ENCODE results near the gene VSIG10L.

Gene VSIG10L

DNA sequence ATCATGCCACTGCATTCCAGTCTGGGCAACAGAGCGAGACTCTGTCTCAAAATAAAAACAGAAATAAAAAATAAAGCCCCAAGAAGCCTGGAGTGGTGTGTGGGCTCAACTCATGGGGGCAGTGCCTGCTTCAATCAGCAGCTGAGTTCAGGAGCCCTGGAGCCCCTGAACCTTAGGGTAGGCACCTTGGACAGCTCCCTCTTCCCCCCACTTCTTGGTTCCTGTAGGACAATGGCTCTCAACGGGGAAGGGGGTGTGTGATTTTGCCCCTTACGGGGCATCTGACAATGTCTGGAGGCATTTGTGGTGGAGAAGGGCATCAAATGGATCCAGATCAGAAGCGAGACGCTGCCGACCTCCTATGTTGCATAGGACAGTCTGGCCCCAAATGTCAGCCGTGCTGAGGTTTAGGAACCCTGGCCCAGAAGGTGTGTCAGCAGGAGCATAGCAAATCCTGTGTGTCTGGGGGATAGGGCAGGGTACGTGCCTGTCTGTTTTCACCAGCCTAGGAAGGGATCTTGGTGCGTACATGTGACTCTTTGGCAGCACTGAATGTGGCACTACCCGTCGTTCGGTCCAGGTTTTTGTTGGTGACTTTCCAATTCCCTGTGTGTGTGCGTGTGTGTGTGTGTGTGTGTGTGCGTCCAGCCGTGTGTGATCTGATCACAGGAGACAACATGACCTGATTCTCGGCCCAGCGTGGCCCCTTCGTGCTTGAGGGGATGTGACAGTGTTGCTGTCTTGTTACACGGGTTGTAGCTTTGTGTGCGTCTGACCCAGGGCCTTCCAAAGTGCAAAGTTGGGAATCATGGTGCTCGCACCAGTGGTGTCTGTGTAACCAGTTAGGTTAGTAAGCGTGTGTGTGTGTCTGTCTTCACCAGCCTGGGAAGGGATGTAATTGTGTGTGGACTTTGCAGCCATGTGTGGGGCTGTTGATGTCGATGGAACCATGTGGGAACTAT is 23.0 kb downstream of the VSIG10L start:
- Histone ChIP-seq H3K9ac (no peak overlapping the region), H3K4me2 (no peak overlapping the region)
- TF ChIP-seq Cebpa-rat (IDR thresholded peaks at IDR 0.05), result no peak

DNA sequence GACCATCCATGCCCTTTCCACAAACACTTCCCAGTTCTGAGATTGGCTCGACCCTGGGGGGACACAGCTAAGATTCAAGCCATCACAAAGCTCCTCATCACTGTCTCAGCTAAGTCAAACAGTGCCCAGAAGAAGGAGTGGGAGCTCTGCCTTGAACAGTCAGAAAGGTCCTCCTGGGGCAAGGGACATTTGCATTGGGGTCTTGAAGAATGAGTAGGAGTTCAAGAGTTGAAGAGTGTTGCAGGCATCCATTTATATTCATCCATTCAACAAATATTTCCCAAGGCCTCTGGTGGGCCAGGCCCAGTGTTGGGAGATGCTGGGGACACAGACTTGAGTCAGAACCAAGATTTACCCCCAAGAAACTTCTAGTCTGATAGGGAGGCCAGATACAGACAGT is 24.0 kb downstream of the VSIG10L start:
- H3K9me3 ChIP-seq, result peaks cover 5% of the 10 kb centered on the region; the same call in 1 of the 2 replicates
- H4K20me1 ChIP-seq, result peaks cover 11% of the 10 kb centered on the region; the same call in 1 of the 2 replicates
- H3K36me3 ChIP-seq, result no peaks in the 10 kb centered on the region
- no peak overlapping the region for H3K27ac ChIP-seq
- H3K4me3 ChIP-seq, result no peak overlapping the region
- H3K9ac ChIP-seq, result no peak overlapping the region
- H3K27me3 ChIP-seq, result no peaks in the 10 kb centered on the region
- no peak overlapping the region for H3K4me2 ChIP-seq
- H3K4me1 ChIP-seq, result peaks cover 12% of the 10 kb centered on the region
- no peak for TF ChIP-seq Cebpa-rat (IDR thresholded peaks at IDR 0.05)

More for the DNA sequence above, 23.0 kb downstream of the VSIG10L start:
- H3K4me3 ChIP-seq, result no peak overlapping the region
- H4K20me1 ChIP-seq, result peaks cover 11% of the 10 kb centered on the region; the same call in 1 of the 2 replicates
- H3K27ac ChIP-seq, result no peak overlapping the region
- peaks cover 5% of the 10 kb centered on the region; the same call in 1 of the 2 replicates for H3K9me3 ChIP-seq
- peaks cover 10% of the 10 kb centered on the region for H3K4me1 ChIP-seq
- H3K27me3 ChIP-seq, result no peaks in the 10 kb centered on the region
- no peaks in the 10 kb centered on the region for H3K36me3 ChIP-seq

DNA sequence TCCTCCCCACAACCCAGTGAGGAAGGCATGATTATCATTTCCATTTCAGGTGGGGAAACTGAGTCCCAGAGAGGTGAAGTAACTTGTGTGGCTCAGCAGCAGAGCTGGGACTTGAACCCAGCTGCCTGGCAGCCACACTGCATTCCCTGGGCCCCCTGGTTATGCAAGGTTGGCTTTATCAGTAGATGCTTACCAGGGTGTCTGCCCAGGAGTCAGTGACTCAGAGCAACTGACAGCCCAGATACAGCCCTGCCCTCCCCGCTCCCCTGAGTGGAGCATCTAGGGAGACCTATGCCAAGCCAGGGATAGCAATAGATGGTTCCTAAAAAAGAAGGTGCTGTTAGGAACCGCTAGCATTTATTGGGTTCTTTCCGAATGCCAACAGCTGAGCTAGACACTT is 24.6 kb downstream of the VSIG10L start:
- H3K9me3 ChIP-seq, result peaks cover 5% of the 10 kb centered on the region; the same call in 1 of the 2 replicates
- H3K4me3 ChIP-seq, result no peak overlapping the region
- H4K20me1 ChIP-seq, result peaks cover 11% of the 10 kb centered on the region; the same call in 1 of the 2 replicates
- no peak for TF ChIP-seq Cebpa-rat (IDR thresholded peaks at IDR 0.05)
- no peak overlapping the region for H3K4me2 ChIP-seq
- H3K36me3 ChIP-seq, result no peaks in the 10 kb centered on the region
- peaks cover 13% of the 10 kb centered on the region for H3K4me1 ChIP-seq
- H3K9ac ChIP-seq, result no peak overlapping the region
- H3K27me3 ChIP-seq, result no peaks in the 10 kb centered on the region
- H3K27ac ChIP-seq, result no peak overlapping the region

DNA sequence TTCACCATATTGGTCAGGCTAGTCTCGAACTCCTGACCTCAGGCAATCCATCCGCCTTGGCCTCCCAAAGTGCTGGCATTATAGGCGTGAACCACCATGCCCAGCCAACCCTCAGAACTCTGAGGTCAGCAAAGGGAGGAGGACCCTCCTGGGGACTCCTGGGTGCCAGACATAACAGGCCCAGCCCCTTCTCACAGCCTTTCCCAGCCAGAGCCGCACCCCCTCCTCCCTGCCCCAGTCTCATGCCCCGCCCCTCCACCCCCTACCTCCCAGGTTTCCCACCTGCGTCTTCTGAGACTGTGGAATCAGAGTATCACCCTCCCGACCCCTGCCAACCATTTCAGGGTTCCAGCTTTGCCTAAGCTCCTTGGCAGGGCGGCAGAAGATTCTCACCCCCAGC is 25.3 kb downstream of the VSIG10L start:
- no peak overlapping the region for H3K4me2 ChIP-seq
- no peaks in the 10 kb centered on the region for H3K27me3 ChIP-seq
- peaks cover 5% of the 10 kb centered on the region; the same call in 1 of the 2 replicates for H3K9me3 ChIP-seq
- peaks cover 13% of the 10 kb centered on the region for H3K4me1 ChIP-seq
- no peak for TF ChIP-seq Cebpa-rat (IDR thresholded peaks at IDR 0.05)
- H3K27ac ChIP-seq, result no peak overlapping the region
- H3K4me3 ChIP-seq, result no peak overlapping the region
- no peak overlapping the region for H3K9ac ChIP-seq
- peaks cover 11% of the 10 kb centered on the region; the same call in 1 of the 2 replicates for H4K20me1 ChIP-seq
- no peaks in the 10 kb centered on the region for H3K36me3 ChIP-seq

GRCh38 chr19:51311351-51312257 is 30.3 kb downstream of the VSIG10L start, which contains the start of gene IGLON5:
TSS of gene IGLON5 (plus strand) at chr19:51311644. CDS start at chr19:51311848, 204 bp downstream.
- Histone ChIP-seq H4K20me1 (no peaks in the 10 kb centered on the region), H3K27ac (no peak within 1 kb of the TSS), H3K4me1 (peaks cover 13% of the 10 kb centered on the region), H3K4me3 (peak within 1 kb of the TSS; percentile 41; the same call in 1 of the 2 replicates), H3K27me3 (no peaks in the 10 kb centered on the region), H3K9me3 (peaks cover 24% of the 10 kb centered on the region), H3K4me2 (peak within 1 kb of the TSS; percentile 34), H3K9ac (peak within 1 kb of the TSS; percentile 19; the same call in 1 of the 2 replicates), H3K36me3 (no peaks in the 10 kb centered on the region)
- TF ChIP-seq Cebpa-rat (IDR thresholded peaks at IDR 0.05), result no peak

- Histone ChIP-seq H3K4me2 (no peak overlapping the region), H3K9ac (no peak overlapping the region), H3K9me3 (peaks cover 40% of the 10 kb centered on the region), H4K20me1 (no peaks in the 10 kb centered on the region), H3K4me3 (no peak overlapping the region), H3K27me3 (no peaks in the 10 kb centered on the region), H3K36me3 (no peaks in the 10 kb centered on the region), H3K27ac (no peak overlapping the region), H3K4me1 (no peaks in the 10 kb centered on the region)
- TF ChIP-seq Cebpa-rat (IDR thresholded peaks at IDR 0.05), result no peak
Observed at GRCh38 chr19:51305479-51305878, 36.5 kb downstream of the VSIG10L start.

GRCh38 chr19:51301266-51301665 is 40.7 kb downstream of the VSIG10L start:
- peaks cover 3% of the 10 kb centered on the region for H3K4me1 ChIP-seq
- TF ChIP-seq Cebpa-rat (IDR thresholded peaks at IDR 0.05), result no peak

GRCh38 chr19:51297406-51297805 is 44.5 kb downstream of the VSIG10L start:
- no peak overlapping the region for H3K4me2 ChIP-seq
- H3K9me3 ChIP-seq, result peaks cover 6% of the 10 kb centered on the region; the same call in 1 of the 2 replicates
- no peaks in the 10 kb centered on the region for H4K20me1 ChIP-seq
- H3K4me3 ChIP-seq, result no peak overlapping the region
- H3K36me3 ChIP-seq, result no peaks in the 10 kb centered on the region
- TF ChIP-seq Cebpa-rat (IDR thresholded peaks at IDR 0.05), result no peak
- H3K9ac ChIP-seq, result no peak overlapping the region
- H3K4me1 ChIP-seq, result peaks cover 42% of the 10 kb centered on the region
- no peaks in the 10 kb centered on the region for H3K27me3 ChIP-seq
- H3K27ac ChIP-seq, result no peak overlapping the region

More at GRCh38 chr19:51301266-51301665, 40.7 kb downstream of the VSIG10L start:
- Histone ChIP-seq H3K36me3 (no peaks in the 10 kb centered on the region), H3K27ac (no peak overlapping the region), H3K4me2 (no peak overlapping the region), H3K27me3 (no peaks in the 10 kb centered on the region), H3K9me3 (peaks cover 21% of the 10 kb centered on the region), H4K20me1 (no peaks in the 10 kb centered on the region), H3K4me3 (no peak overlapping the region), H3K9ac (no peak overlapping the region)
